GM18909 (cell line): ENCODE measurements around the gene THRB.

ENCODE experiments used
- ATAC-seq: cut with Tn5 transposase; IDR thresholded peaks from one replicate; pipeline ENCODE4 v1.9.1; 2021; ENCODE audit warnings: mild to moderate bottlenecking; ENCODE audit not compliant: unreplicated experiment, poor library complexity

Gene THRB

GRCh38 chr3:24359645-24360462, 134.8 kb downstream of the THRB start:
- no peak for ATAC-seq

- no peak for ATAC-seq
Observed at GRCh38 chr3:24359102-24359501, 135.5 kb downstream of the THRB start.

GRCh38 chr3:24357635-24358034, 137.0 kb downstream of the THRB start:
- no peak for ATAC-seq

GRCh38 chr3:24355806-24356205, 138.8 kb downstream of the THRB start:
- ATAC-seq: no peak

GRCh38 chr3:24354230-24354629, 140.4 kb downstream of the THRB start:
- no peak for ATAC-seq

- ATAC-seq: no peak
Observed at GRCh38 chr3:24352893-24353553, 141.6 kb downstream of the THRB start.

GRCh38 chr3:24351779-24352469, 142.7 kb downstream of the THRB start:
- no peak for ATAC-seq

- no peak for ATAC-seq
Observed at GRCh38 chr3:24349367-24350019, 145.2 kb downstream of the THRB start.

- ATAC-seq: no peak
Observed at GRCh38 chr3:24348348-24348747, 146.3 kb downstream of the THRB start.

GRCh38 chr3:24344784-24345439, 149.7 kb downstream of the THRB start:
- no peak for ATAC-seq

- ATAC-seq: no peak
Observed at GRCh38 chr3:24343084-24343783, 151.4 kb downstream of the THRB start.

- ATAC-seq: no peak
Observed at GRCh38 chr3:24342275-24342674, 152.4 kb downstream of the THRB start.

- ATAC-seq: no peak
Observed at GRCh38 chr3:24341668-24342067, 153.0 kb downstream of the THRB start.

- ATAC-seq: no peak
Observed at GRCh38 chr3:24340966-24341365, 153.7 kb downstream of the THRB start.

- no peak for ATAC-seq
Observed at GRCh38 chr3:24340161-24340560, 154.5 kb downstream of the THRB start.

GRCh38 chr3:24339266-24339825, 155.3 kb downstream of the THRB start:
- no peak for ATAC-seq

- ATAC-seq: no peak
Observed at GRCh38 chr3:24338409-24339130, 156.1 kb downstream of the THRB start.

GRCh38 chr3:24336101-24336500, 158.5 kb downstream of the THRB start:
- ATAC-seq: no peak

GRCh38 chr3:24332092-24332491, 162.6 kb downstream of the THRB start:
- no peak for ATAC-seq
